GM10266 (cell line): ENCODE data around the gene TMPRSS4.

Experiments
- DNase-seq: peaks from one replicate; pipeline ENCODE4 v3.0.0; 2012; ENCODE audit errors: extremely low spot score
- TF ChIP-seq, protein P1 (sequence below): IDR thresholded peaks from 2 replicates; pipeline ENCODE4 v1.5.1; 2012; ENCODE audit warnings: mild to moderate bottlenecking, low read depth; ENCODE audit not compliant: control insufficient read depth, insufficient read depth; ENCODE audit errors: missing control alignments

The TMPRSS4 gene

DNA sequence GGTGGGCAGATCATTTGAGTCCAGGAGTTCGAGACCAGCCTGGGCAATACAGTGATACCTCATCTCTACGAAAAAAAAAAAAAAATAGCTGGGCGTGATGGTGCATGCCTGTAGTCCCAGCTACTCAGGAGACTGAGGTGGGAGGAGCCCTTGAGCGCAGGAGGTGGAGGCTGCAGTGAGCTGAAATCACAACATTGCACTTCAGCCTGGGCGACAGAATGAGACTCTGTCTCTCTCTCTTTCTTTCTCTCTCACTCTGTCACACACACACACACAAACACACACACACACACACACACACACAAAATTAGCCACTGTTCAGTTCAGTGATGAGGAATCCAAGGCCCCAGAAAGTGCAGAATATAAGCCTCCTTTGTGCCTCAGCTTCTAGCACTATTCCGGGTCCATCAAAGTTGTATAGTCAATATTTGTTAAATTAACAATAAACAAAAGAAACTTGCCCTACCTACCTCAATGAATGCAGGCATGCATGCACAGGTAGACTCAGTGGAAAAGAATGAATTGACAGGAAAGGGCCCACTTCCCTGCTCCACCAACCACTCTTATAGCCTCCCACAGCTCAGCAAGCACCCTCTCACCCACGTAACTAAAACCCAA lies 13.8 kb downstream of the TMPRSS4 start:
- no peak for DNase-seq
- TF ChIP-seq, protein P1, sequence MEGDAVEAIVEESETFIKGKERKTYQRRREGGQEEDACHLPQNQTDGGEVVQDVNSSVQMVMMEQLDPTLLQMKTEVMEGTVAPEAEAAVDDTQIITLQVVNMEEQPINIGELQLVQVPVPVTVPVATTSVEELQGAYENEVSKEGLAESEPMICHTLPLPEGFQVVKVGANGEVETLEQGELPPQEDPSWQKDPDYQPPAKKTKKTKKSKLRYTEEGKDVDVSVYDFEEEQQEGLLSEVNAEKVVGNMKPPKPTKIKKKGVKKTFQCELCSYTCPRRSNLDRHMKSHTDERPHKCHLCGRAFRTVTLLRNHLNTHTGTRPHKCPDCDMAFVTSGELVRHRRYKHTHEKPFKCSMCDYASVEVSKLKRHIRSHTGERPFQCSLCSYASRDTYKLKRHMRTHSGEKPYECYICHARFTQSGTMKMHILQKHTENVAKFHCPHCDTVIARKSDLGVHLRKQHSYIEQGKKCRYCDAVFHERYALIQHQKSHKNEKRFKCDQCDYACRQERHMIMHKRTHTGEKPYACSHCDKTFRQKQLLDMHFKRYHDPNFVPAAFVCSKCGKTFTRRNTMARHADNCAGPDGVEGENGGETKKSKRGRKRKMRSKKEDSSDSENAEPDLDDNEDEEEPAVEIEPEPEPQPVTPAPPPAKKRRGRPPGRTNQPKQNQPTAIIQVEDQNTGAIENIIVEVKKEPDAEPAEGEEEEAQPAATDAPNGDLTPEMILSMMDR = no peak

DNA sequence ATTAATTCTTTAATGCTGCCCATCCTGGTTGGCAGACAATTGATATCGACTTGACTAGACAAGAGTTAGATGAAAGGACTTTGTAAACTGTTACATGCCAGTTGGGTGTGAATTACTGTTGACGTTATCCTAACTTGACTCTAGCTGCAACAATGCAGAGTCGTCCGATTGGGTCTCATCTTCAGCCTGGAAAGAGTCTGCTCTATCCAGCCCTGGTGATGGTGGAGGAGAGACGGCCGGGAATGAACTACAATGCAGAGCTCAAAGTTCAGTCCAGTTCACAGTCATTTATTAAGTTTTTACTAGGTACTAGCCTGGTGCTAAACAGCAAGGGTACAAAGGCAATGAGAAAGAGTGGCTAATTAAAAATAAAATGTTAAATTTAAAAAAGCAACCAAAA lies 14.8 kb downstream of the TMPRSS4 start:
- TF ChIP-seq, protein P1 = no peak
- no peak for DNase-seq

DNA sequence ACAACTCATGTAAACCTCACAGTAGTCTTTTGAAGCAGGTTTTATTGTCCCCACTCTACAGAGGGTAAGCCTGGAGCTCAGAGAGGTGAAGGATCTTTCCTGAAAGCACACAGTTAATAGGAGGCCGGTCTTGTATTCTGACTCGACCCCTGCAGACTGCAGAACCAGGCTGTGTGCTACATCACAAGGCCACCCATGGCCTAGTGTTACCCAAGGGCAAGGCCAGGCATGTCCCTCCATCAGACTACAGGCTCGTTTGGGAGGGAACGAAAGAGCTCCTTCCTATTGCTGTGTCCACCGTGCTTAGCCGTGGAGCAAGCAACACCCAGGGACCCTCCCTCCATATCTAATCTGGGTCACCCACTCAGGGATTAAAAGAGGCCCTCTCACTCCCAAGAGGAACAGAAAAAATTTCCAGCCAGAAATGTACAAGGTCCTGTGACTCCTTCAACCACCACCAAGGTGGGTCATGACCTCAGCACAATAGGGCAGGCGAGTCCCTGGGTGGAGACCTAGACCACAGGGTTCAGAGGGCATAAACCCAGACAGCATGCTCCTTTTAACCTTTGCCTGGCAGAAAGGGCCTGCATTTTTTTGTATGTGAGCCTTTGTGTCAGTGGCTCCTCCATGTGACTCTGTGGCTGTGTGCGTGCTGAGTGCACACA lies 16.2 kb downstream of the TMPRSS4 start:
- TF ChIP-seq, protein P1 = no peak
- no peak for DNase-seq

DNA sequence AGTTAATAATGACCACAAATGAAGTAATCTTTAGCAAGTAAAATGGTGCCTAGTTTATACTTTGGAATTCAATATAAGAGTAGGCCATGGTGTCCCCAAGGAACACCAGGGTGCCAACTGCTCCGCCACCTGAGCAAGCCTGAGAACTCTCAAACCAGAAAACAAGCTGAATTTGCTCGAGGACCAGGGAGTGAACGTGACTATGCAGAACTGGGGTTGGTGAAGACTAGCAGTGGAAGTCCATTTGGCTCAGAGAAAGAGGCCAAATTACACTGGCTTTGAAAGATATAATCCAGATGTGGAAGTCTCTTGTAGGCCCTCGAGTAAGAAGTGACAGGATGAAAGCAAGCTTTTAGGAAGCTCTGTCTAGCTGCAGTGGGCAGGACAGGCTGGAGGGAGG lies 18.6 kb downstream of the TMPRSS4 start:
- TF ChIP-seq, protein P1 = no peak
- DNase-seq = no peak

DNA sequence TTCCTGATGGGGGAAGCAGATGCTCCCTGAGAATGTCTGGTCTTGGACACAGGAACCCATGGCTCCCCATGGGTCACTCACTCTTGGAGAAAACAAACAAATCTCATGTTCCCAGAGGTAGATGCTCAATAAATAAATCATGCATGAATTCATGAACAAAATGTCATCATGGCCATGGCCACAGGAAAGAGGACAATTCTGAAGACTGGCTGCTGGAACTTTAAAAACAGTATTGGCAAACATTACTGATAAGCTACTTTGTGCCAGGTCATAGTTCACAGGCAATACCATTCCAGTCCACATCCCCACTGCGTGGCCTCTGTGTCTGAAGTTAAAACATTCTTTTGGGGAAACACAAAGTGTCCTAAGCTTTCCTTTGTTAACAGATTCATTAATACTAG lies 19.1 kb downstream of the TMPRSS4 start:
- TF ChIP-seq, protein P1 = no peak
- DNase-seq = no peak

DNA sequence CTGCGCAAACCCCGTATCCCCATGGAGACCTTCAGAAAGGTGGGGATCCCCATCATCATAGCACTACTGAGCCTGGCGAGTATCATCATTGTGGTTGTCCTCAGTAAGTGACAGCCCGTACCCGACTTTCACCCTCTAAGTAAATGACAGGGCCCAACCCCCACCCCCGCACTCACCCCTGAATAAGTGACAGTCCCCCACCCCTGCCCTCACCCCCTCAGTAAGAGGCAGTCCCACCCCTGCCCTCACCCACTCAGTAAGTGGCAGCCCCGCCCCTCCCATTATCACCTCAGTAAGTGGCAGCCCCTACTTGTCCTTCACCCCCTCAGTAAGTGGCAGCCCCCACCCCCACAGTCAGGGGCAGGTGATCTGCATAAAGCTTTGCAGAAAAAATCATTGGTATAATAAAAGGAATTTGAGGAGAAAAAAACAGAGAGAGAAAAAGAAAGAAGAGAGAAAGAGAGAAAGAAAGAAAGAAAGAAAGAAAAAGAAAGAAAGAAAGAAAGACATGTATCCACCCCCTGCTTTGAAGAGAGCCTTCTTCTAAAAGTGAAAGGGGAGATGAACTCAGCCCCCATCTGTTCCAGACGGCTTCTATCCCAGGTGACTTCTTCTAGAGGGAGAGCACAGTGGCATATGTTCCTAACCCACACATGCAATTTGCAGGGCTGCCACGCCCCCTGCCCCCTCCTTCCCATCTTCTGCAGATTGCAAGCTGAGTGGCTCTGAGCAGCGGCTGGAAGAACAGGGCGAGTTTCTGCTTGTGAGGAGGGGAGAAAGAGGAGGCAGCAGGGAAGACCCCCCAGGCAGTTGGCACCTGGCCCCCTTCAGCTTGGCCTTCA lies 22.3 kb downstream of the TMPRSS4 start:
- TF ChIP-seq, protein P1 = no peak
- DNase-seq = no peak

DNA sequence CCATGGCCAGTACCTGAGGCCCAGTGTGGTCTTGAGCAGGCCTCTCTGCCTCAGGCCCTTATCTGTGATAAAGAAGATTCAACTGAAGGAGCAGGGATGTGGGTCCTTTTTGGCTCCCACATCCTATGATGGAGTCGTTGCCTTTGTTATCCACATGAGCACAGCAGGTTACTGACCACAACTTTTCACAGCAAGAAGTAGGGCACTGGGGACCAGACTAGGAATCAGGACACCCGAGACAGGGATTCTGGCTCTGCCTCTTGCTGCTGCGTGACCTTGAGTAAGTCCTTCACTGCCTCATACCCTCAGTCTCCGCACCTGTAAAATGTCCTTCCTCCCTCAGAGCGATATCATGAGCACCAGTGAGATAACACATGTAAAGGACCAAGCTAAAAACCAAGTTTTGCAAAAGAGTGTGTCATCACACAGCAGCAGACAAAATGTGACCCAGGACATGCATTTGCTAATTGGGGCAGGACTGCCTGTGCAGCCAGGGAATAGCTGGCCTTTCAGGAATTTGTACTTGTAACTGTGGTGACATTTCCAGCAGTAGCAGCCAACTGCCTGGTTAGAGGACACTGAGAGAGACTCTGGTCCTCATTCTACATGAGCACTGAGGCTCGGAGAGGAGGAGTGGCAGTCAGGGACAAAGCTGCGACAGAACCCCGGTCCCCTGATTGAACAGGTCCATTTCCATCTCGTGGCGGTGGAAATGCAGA lies 23.1 kb downstream of the TMPRSS4 start:
- TF ChIP-seq, protein P1 = no peak
- DNase-seq = no peak
